HepG2 (cell line): ENCODE measurements around the gene GMPR. TPM values are rescaled to one million over a fixed set of nuclear protein-coding genes. Genes with fewer than 3 reads are reported as not detected.

Experiments used
- ATAC-seq: fragments of 200-7000 bp; cut with Tn5 transposase; 3 replicates; pipeline ENCODE4 v1.9.1; 2020; ENCODE audit warnings: mild to moderate bottlenecking, moderate library complexity
- BruUV-seq: library from RNA; stranded (reverse); fragments of 400-500 nt; replicated peaks from 2 replicates; lab custom pipeline; 2021; lab: Mats Ljungman, UMichigan
- CTCF ChIA-PET: fragments of 300-600 bp; formaldehyde crosslinking; extraction: SDS; loops from one replicate; lab custom pipeline; 2021; ENCODE audit warnings: low total read pairs, inconsistent platforms, low intra/inter-chr PET ratio; lab: Yijun Ruan, JAX
- POLR2A ChIA-PET: fragments of 350-600 bp; sonication (Branson Sonifier 250); formaldehyde crosslinking; loops from one replicate; lab custom pipeline; 2020; ENCODE audit warnings: antibody characterized with exemption, inconsistent platforms; lab: Yijun Ruan, JAX
- DNase-seq: peaks from one replicate; pipeline ENCODE4 v3.0.0-alpha.2; 2015; ENCODE audit warnings: low spot score
- FAIRE-seq: peaks from 3 replicates; lab custom pipeline; 2011; peaks lifted over from hg19 to GRCh38; lab: Jason Lieb, UNC
- H2AFZ ChIP-seq: one replicate; pipeline ENCODE4 v1.6.1; 2011; ENCODE audit warnings: low read length, inconsistent platforms
- H3K27ac ChIP-seq: fragments of 300-600 bp; 3 replicates; pipeline ENCODE4 v1.8.0; 2011; ENCODE audit warnings: mixed run types, mild to moderate bottlenecking, mixed read lengths, low read length, inconsistent platforms; ENCODE audit not compliant: insufficient read depth; ENCODE audit errors: extremely low read length
- H3K27me3 ChIP-seq, 2 experiments: fragments of 200-600 bp in 1 of 2; 2 replicates in 1 of 2; 3 replicates in 1 of 2; pipeline versions ENCODE4 v1.6.0 to v1.8.0; 2011; ENCODE audit warnings: low read length in 2 of 2, mild to moderate bottlenecking in 2 of 2, moderate library complexity in 2 of 2, inconsistent platforms in 1 of 2; ENCODE audit not compliant: insufficient read depth in 2 of 2, control insufficient read depth in 1 of 2
- H3K36me3 ChIP-seq, 2 experiments: fragments of 200-600 bp in 1 of 2; replicated peaks in 1 of 2; 2 replicates in 1 of 2; 3 replicates in 1 of 2; pipeline versions ENCODE4 v1.5.1 to v1.8.0; 2011; ENCODE audit warnings: low read length in 2 of 2, inconsistent platforms in 1 of 2; ENCODE audit not compliant: insufficient read depth in 2 of 2, control insufficient read depth in 1 of 2
- H3K4me1 ChIP-seq: 2 replicates; pipeline ENCODE4 v1.5.1; 2012; ENCODE audit warnings: low read length, inconsistent platforms; ENCODE audit not compliant: insufficient read depth
- H3K4me2 ChIP-seq: 2 replicates; pipeline ENCODE4 v1.6.0; 2011; ENCODE audit warnings: low read depth, low read length, inconsistent platforms
- H3K4me3 ChIP-seq, 3 experiments: fragments of 200-600 bp in 1 of 3; sonication (generic), shearing (Covaris generic) in 1 of 3; replicated peaks in 1 of 3; 2 replicates each; pipeline ENCODE4 v1.5.1; 2011 to 2016; ENCODE audit warnings: low read length in 3 of 3, inconsistent platforms in 2 of 3, low read depth in 2 of 3, mild to moderate bottlenecking in 2 of 3, control low read depth in 1 of 3, mixed read lengths in 1 of 3; ENCODE audit not compliant: insufficient read depth in 1 of 3
- H3K79me2 ChIP-seq: one replicate; pipeline ENCODE4 v1.6.1; 2011; ENCODE audit warnings: low read length, inconsistent platforms; ENCODE audit not compliant: insufficient read depth
- H3K9ac ChIP-seq: 2 replicates; pipeline ENCODE4 v1.6.0; 2011; ENCODE audit warnings: mild to moderate bottlenecking, low read depth, low read length, inconsistent platforms; ENCODE audit not compliant: insufficient read depth
- H3K9me3 ChIP-seq: 2 replicates; pipeline ENCODE4 v1.5.1; 2012; ENCODE audit warnings: mild to moderate bottlenecking, low read length
- H4K20me1 ChIP-seq: 2 replicates; pipeline ENCODE4 v1.6.0; 2011; ENCODE audit warnings: inconsistent platforms, mild to moderate bottlenecking, low read length, moderate library complexity; ENCODE audit not compliant: insufficient read depth
- FOXA1 ChIP-seq, 2 experiments: fragments of 450-650 bp in 1 of 2; sonication (generic) in 1 of 2; formaldehyde crosslinking in 1 of 2; IDR thresholded peaks; 2 replicates each; pipeline versions ENCODE4 v1.4.0 to v1.6.1; 2016 to 2020; ENCODE audit warnings: missing genetic modification reagents in 1 of 2
- HNRNPLL ChIP-seq: fragments of 200-400 bp; formaldehyde crosslinking; IDR thresholded peaks from 2 replicates; pipeline ENCODE4 v1.6.1; 2017; ENCODE audit warnings: mild to moderate bottlenecking, low read depth, low read length; ENCODE audit not compliant: poor library complexity, severe bottlenecking
- HOXA9 ChIP-seq: sonication (generic); formaldehyde crosslinking; IDR thresholded peaks from 2 replicates; pipeline ENCODE4 v1.8.1; 2022; ENCODE audit warnings: missing genetic modification reagents, mild to moderate bottlenecking, moderate library complexity, borderline replicate concordance
- KLF16 ChIP-seq, 2 experiments: sonication (generic) in 1 of 2; formaldehyde crosslinking in 1 of 2; IDR thresholded peaks; 2 replicates each; pipeline versions ENCODE4 v1.6.1 to v1.8.0; 2016 to 2023; ENCODE audit warnings: missing genetic modification reagents in 2 of 2, missing compliant biosample characterization in 1 of 2
- MEIS1 ChIP-seq: sonication (generic); formaldehyde crosslinking; IDR thresholded peaks from 2 replicates; pipeline ENCODE4 v1.9.0; 2021; ENCODE audit warnings: mild to moderate bottlenecking, missing genetic modification reagents, moderate library complexity, borderline replicate concordance
- MEIS2 ChIP-seq: sonication (generic); formaldehyde crosslinking; IDR thresholded peaks from 2 replicates; pipeline ENCODE4 v1.9.0; 2021; ENCODE audit warnings: mild to moderate bottlenecking, missing genetic modification reagents
- NCOA2 ChIP-seq: sonication (generic); formaldehyde crosslinking; IDR thresholded peaks from 2 replicates; pipeline ENCODE4 v1.8.0; 2022; ENCODE audit warnings: inconsistent platforms
- NFE2 ChIP-seq: sonication (generic); formaldehyde crosslinking; IDR thresholded peaks from 2 replicates; pipeline ENCODE4 v1.4.0; 2020; ENCODE audit warnings: missing genetic modification reagents
- NPAS2 ChIP-seq: sonication (generic); formaldehyde crosslinking; IDR thresholded peaks from 2 replicates; pipeline ENCODE4 v1.8.0; 2022; ENCODE audit warnings: mild to moderate bottlenecking, missing genetic modification reagents, borderline replicate concordance
- NR2F1 ChIP-seq, 2 experiments: fragments of 450-650 bp in 1 of 2; formaldehyde crosslinking in 1 of 2; IDR thresholded peaks; 2 replicates each; pipeline versions ENCODE4 v1.5.0 to v1.6.1; 2016 to 2020; ENCODE audit warnings: mild to moderate bottlenecking in 1 of 2, missing compliant biosample characterization in 1 of 2, missing genetic modification reagents in 1 of 2, moderate library complexity in 1 of 2
- SRSF4 ChIP-seq: fragments of 200-400 bp; formaldehyde crosslinking; IDR thresholded peaks from one replicate; pipeline ENCODE4 v1.6.1; 2018; ENCODE audit warnings: mild to moderate bottlenecking, low read depth, low read length, moderate library complexity; ENCODE audit not compliant: poor library complexity, severe bottlenecking
- ZNF44 ChIP-seq: sonication (generic); formaldehyde crosslinking; IDR thresholded peaks from 2 replicates; pipeline ENCODE4 v1.5.1; 2020; ENCODE audit warnings: mild to moderate bottlenecking, missing genetic modification reagents
- ZNF710 ChIP-seq: sonication (generic); formaldehyde crosslinking; IDR thresholded peaks from 2 replicates; pipeline ENCODE4 v1.5.0; 2020; ENCODE audit warnings: mild to moderate bottlenecking, missing genetic modification reagents, borderline replicate concordance
- ZNF724P ChIP-seq: sonication (generic); formaldehyde crosslinking; IDR thresholded peaks from 2 replicates; pipeline ENCODE4 v1.8.0; 2022; ENCODE audit warnings: missing genetic modification reagents, borderline replicate concordance
- WGBS: methylation state at CpG from one replicate; pipeline ENCODE4 v1.1.6; 2017; ENCODE audit warnings: low lambda C conversion rate; 5-methylcytosine and 5-hydroxymethylcytosine counted together
- in situ Hi-C: cut with HindIII; loops from 2 replicates; pipeline ENCODE4 v1.10.0; 2017; ENCODE audit warnings: low pct_unique_long_range_greater_than_20kb; ENCODE audit not compliant: extremely low pct_ligation_motif_present
- intact Hi-C: fragments of 100-400 bp; cut with micrococcal nuclease; formaldehyde crosslinking; loops from one replicate; pipeline ENCODE4 v1.10.0; 2022; ENCODE audit not compliant: unreplicated experiment
- polyA plus RNA-seq, 8 experiments: library from polyadenylated mRNA; depleted of rRNA in 3 of 8; stranded (reverse) in 7 of 8; unstranded in 1 of 8; fragments of >200 nt; fragmentation: Illumina TruSeq in 4 of 8; extraction: Trizol in 4 of 8; gene quantifications; 2 replicates each; pipeline versions ENCODE4 v1.2.1 to v1.2.3, GENCODE V29; 2011 to 2016; ENCODE audit warnings: low read depth in 4 of 8, missing spikeins in 1 of 8, mixed read lengths in 1 of 8; ENCODE audit not compliant: insufficient read depth in 1 of 8
- total RNA-seq, 5 experiments: library from RNA; depleted of rRNA; stranded (reverse); fragments of >200 nt; fragmentation: Illumina TruSeq; extraction: Trizol; gene quantifications; 2 replicates each; pipeline ENCODE4 v1.2.3, GENCODE V29; 2016; ENCODE audit warnings: low read depth in 1 of 5
- TF ChIP-seq, protein P1 (sequence below): sonication (generic); formaldehyde crosslinking; IDR thresholded peaks from 2 replicates; pipeline ENCODE4 v1.4.0; 2020; ENCODE audit warnings: mild to moderate bottlenecking, missing genetic modification reagents
- TF ChIP-seq, protein P2 (sequence below): sonication (generic); formaldehyde crosslinking; IDR thresholded peaks from 2 replicates; pipeline ENCODE4 v1.4.0; 2020; ENCODE audit warnings: missing genetic modification reagents, low read depth, mild to moderate bottlenecking, borderline replicate concordance
- TF ChIP-seq, protein P3 (sequence below): sonication (generic); formaldehyde crosslinking; IDR thresholded peaks from 2 replicates; pipeline ENCODE4 v1.5.0; 2020; ENCODE audit warnings: mild to moderate bottlenecking, missing genetic modification reagents

GMPR gene
- total and polyA plus RNA-seq, 2 of the 13 experiments (the other 11 are each of a cell fraction or from before 2014, with no cell fraction given), result not detected

- TF ChIP-seq KLF16 (CRISPR knock-in tag; IDR thresholded peaks at IDR 0.05) (no peak), NPAS2 (CRISPR knock-in tag) (no peak), HNRNPLL (no peak), ZNF710 (CRISPR knock-in tag) (no peak), HOXA9 (no peak), NFE2 (no peak), NR2F1 (CRISPR knock-in tag; IDR thresholded peaks at IDR 0.05) (no peak)
- TF ChIP-seq, protein P1, sequence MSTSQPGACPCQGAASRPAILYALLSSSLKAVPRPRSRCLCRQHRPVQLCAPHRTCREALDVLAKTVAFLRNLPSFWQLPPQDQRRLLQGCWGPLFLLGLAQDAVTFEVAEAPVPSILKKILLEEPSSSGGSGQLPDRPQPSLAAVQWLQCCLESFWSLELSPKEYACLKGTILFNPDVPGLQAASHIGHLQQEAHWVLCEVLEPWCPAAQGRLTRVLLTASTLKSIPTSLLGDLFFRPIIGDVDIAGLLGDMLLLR (CRISPR knock-in tag), result no peak
Measured at GRCh38 chr6:16249971-16250370, 11.6 kb downstream of the GMPR start (continued).

GRCh38 chr6:16251706-16252105 lies 13.3 kb downstream of the GMPR start:
- H3K9ac ChIP-seq, result no peak overlapping the region
- H3K4me3 ChIP-seq, result no peak overlapping the region
- no peaks in the 10 kb centered on the region for H4K20me1 ChIP-seq
- no peak overlapping the region for H2AFZ ChIP-seq
- intact Hi-C loops (no loop called here), in situ Hi-C loops (no loop called here)
- WGBS, result 22% methylated on average over 2 of the region's 2 CpGs
- ChIA-PET CTCF (no interaction called here), POLR2A (no interaction called here)
- no peaks in the 10 kb centered on the region for H3K4me1 ChIP-seq
- ATAC-seq, result no peak
- no TSS peak for BruUV-seq
- FAIRE-seq, result no peak
- H3K27ac ChIP-seq, result no peak overlapping the region
- H3K36me3 ChIP-seq, result no peaks in the 10 kb centered on the region
- H3K79me2 ChIP-seq, result no peaks in the 10 kb centered on the region
- H3K9me3 ChIP-seq, result no peaks in the 10 kb centered on the region
- no peak overlapping the region for H3K4me2 ChIP-seq
- peaks cover 0 to 8% of the 10 kb centered on the region in 2 experiments; a peak in 2 of 5 replicates for H3K27me3 ChIP-seq
- DNase-seq, result no peak
- no peak for TF ChIP-seq NCOA2
- TF ChIP-seq, protein P2, sequence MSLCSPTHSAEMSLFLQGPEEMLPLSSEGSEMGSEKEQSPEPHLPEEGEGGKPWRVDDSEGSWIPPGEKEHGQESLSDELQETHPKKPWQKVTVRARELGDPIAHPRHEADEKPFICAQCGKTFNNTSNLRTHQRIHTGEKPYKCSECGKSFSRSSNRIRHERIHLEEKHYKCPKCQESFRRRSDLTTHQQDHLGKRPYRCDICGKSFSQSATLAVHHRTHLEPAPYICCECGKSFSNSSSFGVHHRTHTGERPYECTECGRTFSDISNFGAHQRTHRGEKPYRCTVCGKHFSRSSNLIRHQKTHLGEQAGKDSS (CRISPR knock-in tag), result no peak
- TF ChIP-seq FOXA1 (IDR thresholded peaks at IDR 0.05), result no peak
- TF ChIP-seq FOXA1 (CRISPR knock-in tag; IDR thresholded peaks at IDR 0.05), result no peak
- TF ChIP-seq SRSF4, result no peak
- no peak for TF ChIP-seq ZNF44 (CRISPR knock-in tag)
- TF ChIP-seq MEIS2, result no peak
- TF ChIP-seq MEIS1, result no peak
- no peak for TF ChIP-seq ZNF724P (CRISPR knock-in tag)
- TF ChIP-seq, protein P3, sequence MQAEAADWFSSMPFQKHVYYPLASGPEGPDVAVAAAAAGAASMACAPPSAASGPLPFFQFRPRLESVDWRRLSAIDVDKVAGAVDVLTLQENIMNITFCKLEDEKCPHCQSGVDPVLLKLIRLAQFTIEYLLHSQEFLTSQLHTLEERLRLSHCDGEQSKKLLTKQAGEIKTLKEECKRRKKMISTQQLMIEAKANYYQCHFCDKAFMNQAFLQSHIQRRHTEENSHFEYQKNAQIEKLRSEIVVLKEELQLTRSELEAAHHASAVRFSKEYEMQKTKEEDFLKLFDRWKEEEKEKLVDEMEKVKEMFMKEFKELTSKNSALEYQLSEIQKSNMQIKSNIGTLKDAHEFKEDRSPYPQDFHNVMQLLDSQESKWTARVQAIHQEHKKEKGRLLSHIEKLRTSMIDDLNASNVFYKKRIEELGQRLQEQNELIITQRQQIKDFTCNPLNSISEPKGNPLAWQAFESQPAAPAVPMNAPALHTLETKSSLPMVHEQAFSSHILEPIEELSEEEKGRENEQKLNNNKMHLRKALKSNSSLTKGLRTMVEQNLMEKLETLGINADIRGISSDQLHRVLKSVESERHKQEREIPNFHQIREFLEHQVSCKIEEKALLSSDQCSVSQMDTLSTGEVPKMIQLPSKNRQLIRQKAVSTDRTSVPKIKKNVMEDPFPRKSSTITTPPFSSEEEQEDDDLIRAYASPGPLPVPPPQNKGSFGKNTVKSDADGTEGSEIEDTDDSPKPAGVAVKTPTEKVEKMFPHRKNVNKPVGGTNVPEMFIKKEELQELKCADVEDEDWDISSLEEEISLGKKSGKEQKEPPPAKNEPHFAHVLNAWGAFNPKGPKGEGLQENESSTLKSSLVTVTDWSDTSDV (CRISPR knock-in tag), result no peak
